ENCODE measurements around the gene ASAP2. TPM values are rescaled to one million over a fixed set of nuclear protein-coding genes. Genes with fewer than 3 reads are reported as not detected.

The ASAP2 gene
- total and polyA plus RNA-seq, 2 donors (not counting 1 experiment from before 2014, with no cell fraction given) = 0.04 TPM; not detected in 1

GRCh38 chr2:9364791-9365497 lies 158.3 kb downstream of the ASAP2 start:
- Histone ChIP-seq H3K4me2 (replicated peaks; ENCODE audit: low read depth, low read length, poor library complexity, severe bottlenecking) (no peak overlapping the region), H3K79me2 (ENCODE audit: control insufficient read depth, insufficient read depth, low read length) (no peaks in the 10 kb centered on the region), H4K20me1 (ENCODE audit: control insufficient read depth, insufficient read depth, low read length, poor library complexity, severe bottlenecking) (no peaks in the 10 kb centered on the region), H3K9me3 (ENCODE audit: control extremely low read depth in 1 of 3, control insufficient read depth in 2 of 3, insufficient read depth in 1 of 3, low read length in 2 of 3) (no peaks in the 10 kb centered on the region), H3K9ac (ENCODE audit: low read length) (no peak overlapping the region), H3K4me1 (ENCODE audit: control insufficient read depth in 2 of 2, insufficient read depth in 2 of 2, low read length in 2 of 2) (no peaks in the 10 kb centered on the region), H2AFZ (ENCODE audit: insufficient read depth, low read depth, low read length, poor library complexity, severe bottlenecking) (no peak overlapping the region), H3K4me3 (ENCODE audit: control extremely low read depth in 1 of 5, extremely low read depth in 1 of 5, insufficient read depth in 1 of 5, low read depth in 2 of 5, low read length in 4 of 5) (no peak overlapping the region), H3K36me3 (replicated peaks in 1 of 2; ENCODE audit: control extremely low read depth in 1 of 2, control insufficient read depth in 1 of 2, extremely low read depth in 1 of 2, insufficient read depth in 2 of 2, low read length in 1 of 2) (no peaks in the 10 kb centered on the region), H3K27me3 (replicated peaks in 1 of 4; ENCODE audit: control extremely low read depth in 1 of 4, control insufficient read depth in 3 of 4, insufficient read depth in 4 of 4, low read length in 3 of 4) (peaks cover 0 to 3% (median 0%) of the 10 kb centered on the region in 4 experiments), H3K27ac (ENCODE audit: low read length in 2 of 2) (no peak overlapping the region)
- no peak for ATAC-seq (ENCODE audit: low read depth)
- no peak for TF ChIP-seq EZH2 (IDR thresholded peaks at IDR 0.05; ENCODE audit: borderline replicate concordance, insufficient read depth, low read depth, low read length, poor library complexity, severe bottlenecking)
- TF ChIP-seq, protein P1, sequence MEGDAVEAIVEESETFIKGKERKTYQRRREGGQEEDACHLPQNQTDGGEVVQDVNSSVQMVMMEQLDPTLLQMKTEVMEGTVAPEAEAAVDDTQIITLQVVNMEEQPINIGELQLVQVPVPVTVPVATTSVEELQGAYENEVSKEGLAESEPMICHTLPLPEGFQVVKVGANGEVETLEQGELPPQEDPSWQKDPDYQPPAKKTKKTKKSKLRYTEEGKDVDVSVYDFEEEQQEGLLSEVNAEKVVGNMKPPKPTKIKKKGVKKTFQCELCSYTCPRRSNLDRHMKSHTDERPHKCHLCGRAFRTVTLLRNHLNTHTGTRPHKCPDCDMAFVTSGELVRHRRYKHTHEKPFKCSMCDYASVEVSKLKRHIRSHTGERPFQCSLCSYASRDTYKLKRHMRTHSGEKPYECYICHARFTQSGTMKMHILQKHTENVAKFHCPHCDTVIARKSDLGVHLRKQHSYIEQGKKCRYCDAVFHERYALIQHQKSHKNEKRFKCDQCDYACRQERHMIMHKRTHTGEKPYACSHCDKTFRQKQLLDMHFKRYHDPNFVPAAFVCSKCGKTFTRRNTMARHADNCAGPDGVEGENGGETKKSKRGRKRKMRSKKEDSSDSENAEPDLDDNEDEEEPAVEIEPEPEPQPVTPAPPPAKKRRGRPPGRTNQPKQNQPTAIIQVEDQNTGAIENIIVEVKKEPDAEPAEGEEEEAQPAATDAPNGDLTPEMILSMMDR (IDR thresholded peaks at IDR 0.05) = no peak
- H3K9me3 Mint-ChIP-seq (ENCODE audit: insufficient read depth) = no peaks in the 10 kb centered on the region
- DNase-seq = no peak
- 93% methylated on average over 2 of the region's 4 CpGs for WGBS (ENCODE audit: insufficient coverage)
- no peaks in the 10 kb centered on the region for H3K4me1 Mint-ChIP-seq
- ChIA-PET POLR2A (no interaction called here), CTCF (no interaction called here)
- intact Hi-C loops (cut with micrococcal nuclease) = no loop called here
- H3K4me3 Mint-ChIP-seq = no peak overlapping the region
- H3K27ac Mint-ChIP-seq = no peak overlapping the region
- peaks cover 30% of the 10 kb centered on the region for H3K27me3 Mint-ChIP-seq

- no peak overlapping the region for H3K4me3 ChIP-seq (ENCODE audit: control extremely low read depth in 1 of 5, extremely low read depth in 1 of 5, insufficient read depth in 1 of 5, low read depth in 2 of 5, low read length in 4 of 5)
- no peaks in the 10 kb centered on the region for H3K79me2 ChIP-seq (ENCODE audit: control insufficient read depth, insufficient read depth, low read length)
- H2AFZ ChIP-seq (ENCODE audit: insufficient read depth, low read depth, low read length, poor library complexity, severe bottlenecking) = no peak overlapping the region
- no peaks in the 10 kb centered on the region for H3K9me3 Mint-ChIP-seq (ENCODE audit: insufficient read depth)
- H3K9ac ChIP-seq (ENCODE audit: low read length) = no peak overlapping the region
- no peak overlapping the region for H3K27ac ChIP-seq (ENCODE audit: low read length in 2 of 2)
- no peaks in the 10 kb centered on the region for H3K36me3 ChIP-seq (replicated peaks in 1 of 2; ENCODE audit: control extremely low read depth in 1 of 2, control insufficient read depth in 1 of 2, extremely low read depth in 1 of 2, insufficient read depth in 2 of 2, low read length in 1 of 2)
- peaks cover 0 to 4% (median 0%) of the 10 kb centered on the region in 4 experiments for H3K27me3 ChIP-seq (replicated peaks in 1 of 4; ENCODE audit: control extremely low read depth in 1 of 4, control insufficient read depth in 3 of 4, insufficient read depth in 4 of 4, low read length in 3 of 4)
- no peak overlapping the region for H3K4me3 Mint-ChIP-seq
- no peaks in the 10 kb centered on the region for H3K9me3 ChIP-seq (ENCODE audit: control extremely low read depth in 1 of 3, control insufficient read depth in 2 of 3, insufficient read depth in 1 of 3, low read length in 2 of 3)
- TF ChIP-seq, protein P1 (IDR thresholded peaks at IDR 0.05) = no peak
- intact Hi-C loops (cut with micrococcal nuclease) = no loop called here
- H3K4me2 ChIP-seq (replicated peaks; ENCODE audit: low read depth, low read length, poor library complexity, severe bottlenecking) = no peak overlapping the region
- no peak overlapping the region for H3K27ac Mint-ChIP-seq
- WGBS (ENCODE audit: insufficient coverage) = 90% methylated on average over 8 of the region's 8 CpGs
- no peak for ATAC-seq (ENCODE audit: low read depth)
- H3K4me1 Mint-ChIP-seq = no peaks in the 10 kb centered on the region
- POLR2A ChIA-PET = no interaction called here
- CTCF ChIA-PET = no interaction called here
- H3K27me3 Mint-ChIP-seq = peaks cover 32% of the 10 kb centered on the region
- DNase-seq = no peak
- H4K20me1 ChIP-seq (ENCODE audit: control insufficient read depth, insufficient read depth, low read length, poor library complexity, severe bottlenecking) = no peaks in the 10 kb centered on the region
- no peaks in the 10 kb centered on the region for H3K4me1 ChIP-seq (ENCODE audit: control insufficient read depth in 2 of 2, insufficient read depth in 2 of 2, low read length in 2 of 2)
Measured at GRCh38 chr2:9365498-9366019, 158.9 kb downstream of the ASAP2 start.
